Mesendoderm (in vitro differentiated cells): Measurements from ENCODE around the gene CHCHD1.

Experiments used
- DNase-seq: peaks from one replicate; pipeline ENCODE4 v3.0.0; 2013
- H2AK5ac ChIP-seq: 2 replicates; pipeline ENCODE4 v1.6.1; 2013; ENCODE audit warnings: low read length, inconsistent platforms
- H2BK120ac ChIP-seq: 2 replicates; pipeline ENCODE4 v1.6.1; 2013; ENCODE audit warnings: low read depth, mild to moderate bottlenecking, low read length, moderate library complexity, mixed read lengths
- H2BK15ac ChIP-seq: replicated peaks from 2 replicates; pipeline ENCODE4 v1.6.1; 2013; ENCODE audit warnings: low read depth, mild to moderate bottlenecking, moderate library complexity
- H2BK5ac ChIP-seq: 2 replicates; pipeline ENCODE4 v1.6.1; 2013; ENCODE audit warnings: low read length, inconsistent platforms
- H3K18ac ChIP-seq: 2 replicates; pipeline ENCODE4 v1.6.1; 2013; ENCODE audit warnings: mild to moderate bottlenecking, low read length, mixed read lengths
- H3K23ac ChIP-seq: one replicate; pipeline ENCODE4 v1.6.1; 2013; ENCODE audit warnings: low read length
- H3K27ac ChIP-seq: 2 replicates; pipeline ENCODE4 v1.5.1; 2013; ENCODE audit warnings: low read depth, mild to moderate bottlenecking, inconsistent platforms, low read length, moderate library complexity
- H3K27me3 ChIP-seq: 2 replicates; pipeline ENCODE4 v1.6.1; 2013; ENCODE audit warnings: low read length, control low read depth, mild to moderate bottlenecking, inconsistent platforms; ENCODE audit not compliant: insufficient read depth, poor library complexity
- H3K36me3 ChIP-seq: 2 replicates; pipeline ENCODE4 v1.6.1; 2013; ENCODE audit warnings: low read length, inconsistent platforms; ENCODE audit not compliant: control insufficient read depth, insufficient read depth
- H3K4ac ChIP-seq: one replicate; pipeline ENCODE4 v1.6.1; 2013; ENCODE audit warnings: low read depth, mild to moderate bottlenecking, low read length, moderate library complexity
- H3K4me1 ChIP-seq: 2 replicates; pipeline ENCODE4 v1.6.1; 2013; ENCODE audit warnings: low read depth, low read length, inconsistent platforms; ENCODE audit not compliant: control insufficient read depth
- H3K4me2 ChIP-seq: 2 replicates; pipeline ENCODE4 v1.6.1; 2013; ENCODE audit warnings: low read length
- H3K4me3 ChIP-seq: 2 replicates; pipeline ENCODE4 v1.5.1; 2013; ENCODE audit warnings: mild to moderate bottlenecking, low read length
- H3K56ac ChIP-seq: one replicate; pipeline ENCODE4 v1.6.1; 2013; ENCODE audit warnings: low read length
- H3K79me1 ChIP-seq: 2 replicates; pipeline ENCODE4 v1.6.1; 2013; ENCODE audit warnings: low read length, inconsistent platforms
- H3K79me2 ChIP-seq: 2 replicates; pipeline ENCODE4 v1.6.1; 2013; ENCODE audit warnings: mild to moderate bottlenecking, low read length; ENCODE audit not compliant: control insufficient read depth, insufficient read depth
- H3K9ac ChIP-seq: 2 replicates; pipeline ENCODE4 v1.6.1; 2013; ENCODE audit warnings: low read length, inconsistent platforms
- H4K5ac ChIP-seq: one replicate; pipeline ENCODE4 v1.6.1; 2013; ENCODE audit warnings: low read length
- H4K8ac ChIP-seq: one replicate; pipeline ENCODE4 v1.6.1; 2013; ENCODE audit warnings: low read depth, mild to moderate bottlenecking, control low read depth, low read length, moderate library complexity
- WGBS: extraction: QIAGEN DNeasy Blood & Tissue Kit; methylation state at CpG from one replicate; pipeline ENCODE4 v1.1.7; 2013; ENCODE audit warnings: low lambda C conversion rate, missing lambda C conversion rate; ENCODE audit not compliant: insufficient coverage; ENCODE audit errors: extremely low coverage; 5-methylcytosine and 5-hydroxymethylcytosine counted together

CHCHD1 gene

GRCh38 chr10:73808021-73808815 lies 26.4 kb downstream of the CHCHD1 start:
- no peak overlapping the region for H3K9ac ChIP-seq
- H3K56ac ChIP-seq: no peak overlapping the region
- no peak overlapping the region for H3K4ac ChIP-seq
- H2AK5ac ChIP-seq: no peak overlapping the region
- no peak overlapping the region for H2BK15ac ChIP-seq
- no peaks in the 10 kb centered on the region for H3K27me3 ChIP-seq
- H3K4me2 ChIP-seq: no peak overlapping the region
- no peak overlapping the region for H3K23ac ChIP-seq
- H3K79me2 ChIP-seq: no peaks in the 10 kb centered on the region
- H3K18ac ChIP-seq: no peak overlapping the region
- no peaks in the 10 kb centered on the region for H3K79me1 ChIP-seq
- no peak overlapping the region for H2BK120ac ChIP-seq
- H3K36me3 ChIP-seq: peaks cover 2% of the 10 kb centered on the region
- no CpG with 5 or more reads among the region's 16 CpGs for WGBS
- no peak overlapping the region for H2BK5ac ChIP-seq
- no peak overlapping the region for H4K5ac ChIP-seq
- DNase-seq: no peak
- H3K4me1 ChIP-seq: peaks cover 3% of the 10 kb centered on the region
- no peak overlapping the region for H4K8ac ChIP-seq
- no peak overlapping the region for H3K4me3 ChIP-seq
- no peak overlapping the region for H3K27ac ChIP-seq

- Histone ChIP-seq H3K4me1 (peaks cover 3% of the 10 kb centered on the region), H3K36me3 (peaks cover 2% of the 10 kb centered on the region), H3K4ac (no peak overlapping the region), H3K4me2 (no peak overlapping the region), H4K8ac (no peak overlapping the region), H3K18ac (no peak overlapping the region), H2BK15ac (no peak overlapping the region), H3K56ac (no peak overlapping the region), H3K23ac (no peak overlapping the region), H4K5ac (no peak overlapping the region), H2BK120ac (no peak overlapping the region), H3K27ac (no peak overlapping the region), H3K79me1 (no peaks in the 10 kb centered on the region), H3K27me3 (no peaks in the 10 kb centered on the region), H2BK5ac (no peak overlapping the region), H3K9ac (no peak overlapping the region), H3K79me2 (no peaks in the 10 kb centered on the region), H2AK5ac (no peak overlapping the region), H3K4me3 (no peak overlapping the region)
- no peak for DNase-seq
- no CpG with 5 or more reads among the region's 5 CpGs for WGBS
Measured at GRCh38 chr10:73809061-73809818, 27.4 kb downstream of the CHCHD1 start.

GRCh38 chr10:73810358-73810734 lies 28.5 kb downstream of the CHCHD1 start:
- H2BK15ac ChIP-seq: no peak overlapping the region
- H3K4me2 ChIP-seq: peak overlapping the region; percentile 33
- H2BK120ac ChIP-seq: no peak overlapping the region
- WGBS: no CpG with 5 or more reads among the region's 7 CpGs
- H2AK5ac ChIP-seq: no peak overlapping the region
- no peaks in the 10 kb centered on the region for H3K79me1 ChIP-seq
- H2BK5ac ChIP-seq: no peak overlapping the region
- H3K27ac ChIP-seq: no peak overlapping the region
- H3K27me3 ChIP-seq: no peaks in the 10 kb centered on the region
- H3K23ac ChIP-seq: no peak overlapping the region
- H3K9ac ChIP-seq: peak overlapping the region; percentile 87
- H3K18ac ChIP-seq: no peak overlapping the region
- H4K8ac ChIP-seq: no peak overlapping the region
- H3K36me3 ChIP-seq: peaks cover 2% of the 10 kb centered on the region
- peak overlapping the region; percentile 91 for H3K56ac ChIP-seq
- H3K79me2 ChIP-seq: no peaks in the 10 kb centered on the region
- H3K4me3 ChIP-seq: no peak overlapping the region
- no peak overlapping the region for H3K4ac ChIP-seq
- no peak for DNase-seq
- H4K5ac ChIP-seq: no peak overlapping the region
- peaks cover 3% of the 10 kb centered on the region for H3K4me1 ChIP-seq

GRCh38 chr10:73810735-73811465 lies 29.1 kb downstream of the CHCHD1 start:
- Histone ChIP-seq H3K4me2 (peak overlapping the region; percentile 33), H2BK15ac (no peak overlapping the region), H2BK5ac (no peak overlapping the region), H3K56ac (peak overlapping the region; percentile 91), H4K5ac (no peak overlapping the region), H3K27me3 (no peaks in the 10 kb centered on the region), H3K23ac (no peak overlapping the region), H3K4me1 (peaks cover 3% of the 10 kb centered on the region), H3K79me1 (no peaks in the 10 kb centered on the region), H3K9ac (peak overlapping the region; percentile 87), H3K36me3 (peaks cover 2% of the 10 kb centered on the region), H2AK5ac (no peak overlapping the region), H3K79me2 (no peaks in the 10 kb centered on the region), H4K8ac (no peak overlapping the region), H3K27ac (peak overlapping the region; percentile 66), H3K4ac (no peak overlapping the region), H3K18ac (peak overlapping the region; percentile 46), H3K4me3 (peak overlapping the region; percentile 74), H2BK120ac (no peak overlapping the region)
- no CpG with 5 or more reads among the region's 63 CpGs for WGBS
- peak; percentile 53 for DNase-seq

- peak; percentile 59 for DNase-seq
- WGBS: no CpG with 5 or more reads among the region's 4 CpGs
Measured at GRCh38 chr10:73812657-73813056, 30.8 kb downstream of the CHCHD1 start.

More at GRCh38 chr10:73812657-73813056, 30.8 kb downstream of the CHCHD1 start:
- H3K4me2 ChIP-seq: no peak overlapping the region
- H3K79me2 ChIP-seq: no peaks in the 10 kb centered on the region
- no peaks in the 10 kb centered on the region for H3K79me1 ChIP-seq
- no peak overlapping the region for H4K5ac ChIP-seq
- no peak overlapping the region for H2BK120ac ChIP-seq
- peaks cover 5% of the 10 kb centered on the region for H3K4me1 ChIP-seq
- no peak overlapping the region for H4K8ac ChIP-seq
- H3K27me3 ChIP-seq: no peaks in the 10 kb centered on the region
- H3K4me3 ChIP-seq: no peak overlapping the region
- no peak overlapping the region for H2AK5ac ChIP-seq
- H3K4ac ChIP-seq: no peak overlapping the region
- H3K18ac ChIP-seq: no peak overlapping the region
- H3K23ac ChIP-seq: no peak overlapping the region
- no peak overlapping the region for H3K9ac ChIP-seq
- H2BK15ac ChIP-seq: no peak overlapping the region
- no peak overlapping the region for H3K27ac ChIP-seq
- no peak overlapping the region for H3K56ac ChIP-seq
- no peak overlapping the region for H2BK5ac ChIP-seq
- H3K36me3 ChIP-seq: no peaks in the 10 kb centered on the region
